HEK293 (cell line): ENCODE results near the gene PTGER2.

Experiments
- CTCF ChIA-PET: fragments of 350-600 bp; formaldehyde crosslinking; extraction: SDS; loops from one replicate; lab custom pipeline; 2021; ENCODE audit warnings: antibody characterized with exemption; lab: Yijun Ruan, JAX
- POLR2A ChIA-PET: fragments of 300-600 bp; formaldehyde crosslinking; extraction: SDS; loops from one replicate; lab custom pipeline; 2020; ENCODE audit warnings: antibody characterized with exemption, inconsistent platforms; lab: Yijun Ruan, JAX
- H3K27ac ChIP-seq: fragments of 200-500 bp; sonication (Bioruptor generic); 2 replicates; pipeline ENCODE4 v1.5.1; 2014; ENCODE audit warnings: low read depth, low read length, control low read depth, inconsistent platforms; ENCODE audit errors: extremely low read depth
- H3K36me3 ChIP-seq, 2 experiments: fragments of 200-500 bp in 1 of 2; sonication (Bioruptor generic) in 1 of 2; 1 replicate in 1 of 2; 2 replicates in 1 of 2; pipeline ENCODE4 v1.5.1; 2014 to 2017; ENCODE audit warnings: inconsistent platforms in 2 of 2, low read length in 2 of 2; ENCODE audit not compliant: control insufficient read depth in 2 of 2, insufficient read depth in 1 of 2
- H3K4me1 ChIP-seq: fragments of 200-500 bp; sonication (Bioruptor generic); 2 replicates; pipeline ENCODE4 v1.5.1; 2014; ENCODE audit warnings: mild to moderate bottlenecking, low read length, inconsistent platforms; ENCODE audit not compliant: control insufficient read depth, insufficient read depth
- H3K4me3 ChIP-seq: 2 replicates; pipeline ENCODE4 v1.5.1; 2011; ENCODE audit warnings: low read depth, mild to moderate bottlenecking, control low read depth, low read length, moderate library complexity
- H3K9me3 ChIP-seq: fragments of 200-500 bp; sonication (Bioruptor generic); 2 replicates; pipeline ENCODE4 v1.5.1; 2014; ENCODE audit warnings: low read depth, low read length, inconsistent platforms; ENCODE audit not compliant: control insufficient read depth, insufficient read depth
- CTCF ChIP-seq: fragments of 450-650 bp; formaldehyde crosslinking; IDR thresholded peaks from 2 replicates; pipeline ENCODE4 v1.5.1; 2016; ENCODE audit warnings: missing biosample characterization, missing genetic modification characterization
- PRDM4 ChIP-seq: fragments of 450-650 bp; formaldehyde crosslinking; IDR thresholded peaks from 2 replicates; pipeline ENCODE4 v1.5.1; 2017; ENCODE audit warnings: missing biosample characterization, missing genetic modification characterization
- TRIM28 ChIP-seq: IDR thresholded peaks from 2 replicates; pipeline ENCODE4 v1.6.1; 2011; ENCODE audit warnings: low read length, control low read depth, borderline replicate concordance
- ZBTB10 ChIP-seq: fragments of 450-650 bp; formaldehyde crosslinking; IDR thresholded peaks from 2 replicates; pipeline ENCODE4 v1.5.1; 2016; ENCODE audit warnings: missing biosample characterization, missing genetic modification characterization
- ZBTB11 ChIP-seq: fragments of 450-650 bp; formaldehyde crosslinking; conservative IDR thresholded peaks from 2 replicates; pipeline ENCODE4 v1.5.1; 2016; ENCODE audit warnings: low read depth, missing biosample characterization, missing genetic modification characterization
- ZBTB8A ChIP-seq: fragments of 450-650 bp; formaldehyde crosslinking; IDR thresholded peaks from 2 replicates; pipeline ENCODE4 v1.5.1; 2016; ENCODE audit warnings: missing biosample characterization, missing genetic modification characterization
- ZNF266 ChIP-seq: fragments of 450-650 bp; formaldehyde crosslinking; IDR thresholded peaks from 2 replicates; pipeline ENCODE4 v1.5.1; 2016; ENCODE audit warnings: missing biosample characterization, missing genetic modification characterization, low read depth
- ZNF354C ChIP-seq: fragments of 450-650 bp; formaldehyde crosslinking; IDR thresholded peaks from 2 replicates; pipeline ENCODE4 v1.5.1; 2016; ENCODE audit warnings: missing biosample characterization, missing genetic modification characterization, low read depth, borderline replicate concordance
- ZNF488 ChIP-seq: fragments of 450-650 bp; formaldehyde crosslinking; IDR thresholded peaks from 2 replicates; pipeline ENCODE4 v1.5.1; 2016; ENCODE audit warnings: missing biosample characterization, missing genetic modification characterization
- ZNF518A ChIP-seq: fragments of 450-650 bp; formaldehyde crosslinking; conservative IDR thresholded peaks from 2 replicates; pipeline ENCODE4 v1.5.1; 2016; ENCODE audit warnings: low read depth, missing biosample characterization, missing genetic modification characterization
- ZNF654 ChIP-seq: fragments of 450-650 bp; formaldehyde crosslinking; IDR thresholded peaks from 2 replicates; pipeline ENCODE4 v1.5.1; 2016; ENCODE audit warnings: low read depth, missing biosample characterization, missing genetic modification characterization
- ZNF677 ChIP-seq: fragments of 450-650 bp; IDR thresholded peaks from 2 replicates; pipeline ENCODE4 v1.5.0; 2018; ENCODE audit warnings: missing biosample characterization, mild to moderate bottlenecking, missing genetic modification characterization, moderate library complexity
- ZNF830 ChIP-seq: fragments of 450-650 bp; IDR thresholded peaks from 2 replicates; pipeline ENCODE4 v1.5.0; 2018; ENCODE audit warnings: missing biosample characterization, missing genetic modification characterization, low read depth, mild to moderate bottlenecking, moderate library complexity
- ZNF843 ChIP-seq: fragments of 450-650 bp; formaldehyde crosslinking; IDR thresholded peaks from 2 replicates; pipeline ENCODE4 v1.5.1; 2016; ENCODE audit warnings: missing biosample characterization, missing genetic modification characterization
- ZSCAN23 ChIP-seq: fragments of 450-650 bp; formaldehyde crosslinking; IDR thresholded peaks from 2 replicates; pipeline ENCODE4 v1.5.1; 2016; ENCODE audit warnings: missing biosample characterization, missing genetic modification characterization

The PTGER2 gene

GRCh38 chr14:52279408-52279807 is 34.7 kb upstream of the PTGER2 start:
- POLR2A ChIA-PET, result no interaction called here
- no peaks in the 10 kb centered on the region; the same call in 1 of the 2 replicates for H3K4me1 ChIP-seq
- no peaks in the 10 kb centered on the region for H3K36me3 ChIP-seq
- TF ChIP-seq PRDM4 (tag by site-specific recombination), result no peak
- TF ChIP-seq ZNF488 (tag by site-specific recombination), result no peak
- TF ChIP-seq ZBTB8A (tag by site-specific recombination), result no peak
- no peak for TF ChIP-seq ZNF354C (tag by site-specific recombination)
- TF ChIP-seq ZNF654 (tag by site-specific recombination), result no peak
- TF ChIP-seq ZNF518A (tag by site-specific recombination), result no peak
- TF ChIP-seq ZNF677, result no peak
- TF ChIP-seq ZNF843 (tag by site-specific recombination), result no peak
- TF ChIP-seq ZSCAN23, result no peak
- CTCF ChIA-PET, result interaction anchor here (0.5 kb wide), 1 partner anchor 17 kb away, joined by 3 read pairs; no protein-coding TSS in a partner anchor
- no peak overlapping the region for H3K27ac ChIP-seq
- H3K9me3 ChIP-seq, result no peaks in the 10 kb centered on the region
- no peak overlapping the region for H3K4me3 ChIP-seq

GRCh38 chr14:52283099-52283498 is 31.0 kb upstream of the PTGER2 start:
- no peaks in the 10 kb centered on the region for H3K9me3 ChIP-seq
- TF ChIP-seq ZBTB10 (tag by site-specific recombination) (no peak), ZNF830 (tag by site-specific recombination) (no peak), CTCF (tag by site-specific recombination) (no peak), ZBTB11 (tag by site-specific recombination) (no peak), ZNF266 (no peak), TRIM28 (no peak)
- TF ChIP-seq, all 188 proteins: peak for 0
- Histone ChIP-seq H3K36me3 (no peaks in the 10 kb centered on the region), H3K4me3 (no peak overlapping the region), H3K4me1 (no peaks in the 10 kb centered on the region; the same call in 1 of the 2 replicates), H3K27ac (no peak overlapping the region)
- CTCF ChIA-PET, result no interaction called here
- POLR2A ChIA-PET, result no interaction called here
